Right ventricle myocardium inferior (tissue), 1 donor: ENCODE measurements around the gene USP7. TPM values are rescaled to one million over a fixed set of nuclear protein-coding genes. Genes with fewer than 3 reads are reported as not detected.
"Not testable (repeated sequence)": the region's sequence is repeated elsewhere in the genome, so short reads cannot be mapped to it uniquely, and the experiment has no call there.

Experiments
- ATAC-seq: fragments of 200-7000 bp; cut with Tn5 transposase; one replicate; pipeline ENCODE4 v1.9.1; 2020; ENCODE audit warnings: mild to moderate bottlenecking, moderate library complexity
- DNase-seq: peaks from one replicate; pipeline ENCODE4 v3.0.0; 2021; ENCODE audit errors: missing footprints
- intact Hi-C: fragments of 100-400 bp; cut with DNase I; formaldehyde crosslinking; loops from one replicate; pipeline ENCODE4 v1.11.0; 2022
- total RNA-seq: library from RNA; stranded (reverse); fragmentation: NEBNext Ultra II Directional; extraction: Animal tissue kit (Norgen Biotek cat#: 25700); gene quantifications from one replicate; pipeline ENCODE4 v1.2.1, GENCODE V29; 2021
- donor health status: DM: no; HTN: yes; CAD: no; lungs with severe emphysema.

USP7 gene
- total RNA-seq, 1 donor from 2014 or later, result 61.6 TPM

- intact Hi-C loops, result no loop called here
- DNase-seq (no peak), ATAC-seq (no peak)
Measured at GRCh38 chr16:8982816-8983215, 19.1 kb upstream of the USP7 start.

GRCh38 chr16:8981901-8982300, 18.2 kb upstream of the USP7 start:
- ATAC-seq, intact Hi-C loops, DNase-seq: not testable (repeated sequence)

GRCh38 chr16:8976189-8976588, 12.5 kb upstream of the USP7 start:
- ATAC-seq, DNase-seq, intact Hi-C loops: not testable (repeated sequence)

GRCh38 chr16:8975039-8975438, 11.3 kb upstream of the USP7 start:
- DNase-seq, result no peak
- intact Hi-C loops, result no loop called here
- ATAC-seq, result no peak

- DNase-seq, result no peak
- intact Hi-C loops, result no loop called here
- no peak for ATAC-seq
Measured at GRCh38 chr16:8972843-8973586, 9.3 kb upstream of the USP7 start.

GRCh38 chr16:8971416-8971815, 7.7 kb upstream of the USP7 start:
- DNase-seq (no peak), ATAC-seq (no peak)
- intact Hi-C loops, result no loop called here

- not testable (repeated sequence) for DNase-seq, ATAC-seq
- intact Hi-C loops, result loop anchor here (10.0 kb wide), 1 partner anchor 55 kb away; no protein-coding TSS in a partner anchor
Measured at GRCh38 chr16:8969202-8969897, 5.6 kb upstream of the USP7 start.

GRCh38 chr16:8968054-8968453, 4.3 kb upstream of the USP7 start:
- DNase-seq, ATAC-seq: not testable (repeated sequence)
- intact Hi-C loops, result loop anchor here (10.0 kb wide), 1 partner anchor 53 kb away; no protein-coding TSS in a partner anchor

- no peak for DNase-seq
- no peak for ATAC-seq
- intact Hi-C loops, result loop anchor here (10.0 kb wide), 1 partner anchor 52 kb away; no protein-coding TSS in a partner anchor
Measured at GRCh38 chr16:8967132-8967821, 3.6 kb upstream of the USP7 start.

GRCh38 chr16:8966817-8967131, 3.1 kb upstream of the USP7 start:
- intact Hi-C loops, result loop anchor here (10.0 kb wide), 1 partner anchor 52 kb away; no protein-coding TSS in a partner anchor

GRCh38 chr16:8964462-8964861, 756 bp upstream of the USP7 start:
- intact Hi-C loops, result loop anchor here (5.0 to 10.0 kb wide), 2 partner anchors 50 to 128 kb away; partner anchors contain the start of gene HAPSTR1
- ATAC-seq (no peak), DNase-seq (no peak)

More at GRCh38 chr16:8966817-8967131, 3.1 kb upstream of the USP7 start:
- no peak for ATAC-seq
- no peak for DNase-seq

GRCh38 chr16:8963010-8963820, 491 bp downstream of the USP7 start:
- no peak for DNase-seq
- ATAC-seq, result no peak
- intact Hi-C loops, result loop anchor here (5.0 to 10.0 kb wide), 2 partner anchors 48 to 129 kb away; partner anchors contain the start of gene HAPSTR1

- intact Hi-C loops, result loop anchor here (5.0 to 10.0 kb wide), 2 partner anchors 48 to 130 kb away; partner anchors contain the start of gene HAPSTR1
- ATAC-seq (no peak), DNase-seq (no peak)
Measured at GRCh38 chr16:8962393-8963009, 1.2 kb downstream of the USP7 start.

GRCh38 chr16:8961811-8962390, 1.8 kb downstream of the USP7 start:
- ATAC-seq (no peak), DNase-seq (no peak)
- intact Hi-C loops, result loop anchor here (5.0 to 10.0 kb wide), 2 partner anchors 47 to 130 kb away; partner anchors contain the start of gene HAPSTR1

GRCh38 chr16:8960788-8961109, 3.0 kb downstream of the USP7 start:
- no peak for DNase-seq
- no peak for ATAC-seq
- intact Hi-C loops, result loop anchor here (5.0 to 10.0 kb wide), 2 partner anchors 46 to 132 kb away; partner anchors contain the start of gene HAPSTR1

- ATAC-seq, result no peak
- intact Hi-C loops, result loop anchor here (5.0 to 10.0 kb wide), 2 partner anchors 45 to 132 kb away; partner anchors contain the start of gene HAPSTR1
Measured at GRCh38 chr16:8959921-8960787, 3.6 kb downstream of the USP7 start.

More at GRCh38 chr16:8959921-8960787, 3.6 kb downstream of the USP7 start:
- DNase-seq, result no peak
